GM19328 (cell line): Measurements from ENCODE around the gene AGAP1.

Source experiments
- ATAC-seq: cut with Tn5 transposase; IDR thresholded peaks from one replicate; pipeline ENCODE4 v1.9.1; 2021; ENCODE audit warnings: mild to moderate bottlenecking, moderate library complexity; ENCODE audit not compliant: unreplicated experiment

Gene AGAP1

DNA sequence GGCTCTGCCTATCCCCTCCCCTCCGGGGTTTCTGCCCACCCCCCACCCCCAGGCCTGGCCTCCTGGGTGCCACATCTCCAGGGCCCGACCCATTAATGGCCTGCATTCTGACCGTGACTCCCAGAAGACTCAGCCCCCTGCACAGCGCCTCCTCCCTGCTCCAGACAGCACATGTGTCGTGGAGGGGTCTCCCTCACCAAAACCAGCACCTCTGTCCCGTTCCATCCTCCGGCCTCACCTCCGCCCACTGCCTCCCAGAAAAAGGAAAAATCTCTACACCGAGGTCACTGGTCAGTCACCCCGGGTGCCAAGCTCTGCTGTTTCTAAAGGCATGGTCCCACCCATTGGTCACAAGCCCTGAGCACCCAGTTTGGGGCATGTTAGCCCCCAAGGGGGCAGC lies 609.1 kb downstream of the AGAP1 start:
- ATAC-seq = no peak

- no peak for ATAC-seq
Observed at GRCh38 chr2:236103981-236104380, 610.1 kb downstream of the AGAP1 start.

DNA sequence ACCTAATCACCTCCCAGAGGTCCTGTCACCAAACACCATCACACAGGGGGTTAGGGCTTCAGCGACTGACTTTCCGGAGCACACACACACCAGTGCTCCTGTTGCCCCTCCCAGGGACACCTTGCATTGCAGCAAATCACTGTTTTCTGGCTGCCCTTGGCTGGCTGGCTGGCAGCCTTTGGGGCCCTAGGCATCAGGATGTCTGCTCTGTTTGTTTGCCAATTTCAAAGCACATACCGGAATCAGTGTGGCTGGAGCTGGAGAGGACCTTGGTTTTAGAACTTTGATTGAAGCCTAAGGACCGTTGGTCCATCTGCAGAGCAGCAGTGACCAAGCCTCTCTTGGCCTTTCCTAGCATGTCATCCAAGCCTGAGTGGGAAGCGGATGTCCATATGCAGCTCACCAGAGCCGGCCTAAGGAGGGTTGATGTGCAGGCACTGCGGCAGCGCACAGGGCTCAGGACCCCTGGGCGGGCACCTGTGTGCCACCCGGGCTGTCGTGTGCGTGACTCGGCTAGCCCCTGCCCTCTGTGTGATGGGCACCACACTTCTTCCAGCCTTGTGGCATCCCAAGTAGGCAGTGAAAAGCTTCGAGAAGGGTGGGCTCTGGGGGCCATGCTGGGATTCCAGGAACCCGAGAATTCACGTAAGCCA lies 612.2 kb downstream of the AGAP1 start:
- ATAC-seq = no peak

- no peak for ATAC-seq
Observed at GRCh38 chr2:236106761-236107160, 612.9 kb downstream of the AGAP1 start.

DNA sequence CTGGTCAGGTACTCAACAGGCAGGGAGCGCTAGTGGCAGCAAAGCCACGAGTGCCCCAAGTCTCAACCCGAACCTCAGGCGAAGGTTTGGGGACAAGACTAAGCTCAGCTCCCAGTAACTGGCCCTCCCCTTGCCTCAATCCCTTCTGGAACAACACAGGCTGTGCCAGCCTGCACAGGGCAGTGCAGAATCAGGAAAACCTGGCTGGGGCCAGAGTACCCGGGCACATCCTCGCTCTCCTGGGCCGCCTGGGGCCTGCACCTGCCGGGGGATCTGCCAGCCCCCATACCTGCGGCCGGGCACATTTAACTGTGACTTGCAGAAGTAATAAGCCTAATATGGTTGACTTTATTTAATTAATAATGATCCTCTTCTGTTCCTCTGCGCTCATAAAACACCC lies 613.7 kb downstream of the AGAP1 start:
- no peak for ATAC-seq

DNA sequence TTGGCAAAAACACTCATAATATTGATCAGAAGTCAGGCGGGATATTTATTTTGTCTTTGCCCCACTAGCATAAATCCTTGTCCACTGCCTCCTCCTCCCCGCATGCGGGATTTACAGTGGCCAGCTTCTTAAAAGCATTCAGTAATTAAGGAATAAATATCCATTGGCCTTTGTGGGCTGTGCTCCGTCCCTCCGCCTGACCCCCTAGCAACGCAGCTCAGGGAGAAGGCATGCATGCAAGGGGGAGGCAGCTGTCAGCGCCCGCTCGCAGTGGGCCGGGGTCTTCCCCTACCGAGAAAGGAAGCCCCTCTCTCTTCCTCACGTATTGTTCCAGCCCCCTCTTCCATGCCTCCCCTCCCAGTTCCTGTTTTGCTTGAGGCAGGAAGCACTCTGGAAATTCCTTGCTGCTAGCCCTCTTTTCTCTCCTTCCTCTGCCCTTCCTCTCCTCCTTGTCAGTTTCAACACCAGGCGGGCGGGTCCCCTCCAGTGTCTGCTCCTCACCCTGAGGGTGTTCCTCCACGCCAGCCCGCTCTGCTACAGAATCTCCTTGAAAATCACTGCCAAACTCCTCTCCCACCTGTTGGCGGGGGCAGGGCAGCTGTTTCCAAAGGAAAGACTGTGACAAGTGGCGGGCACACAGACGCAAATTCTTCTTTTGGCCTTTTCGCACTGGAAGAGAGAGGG lies 614.2 kb downstream of the AGAP1 start:
- ATAC-seq = no peak

DNA sequence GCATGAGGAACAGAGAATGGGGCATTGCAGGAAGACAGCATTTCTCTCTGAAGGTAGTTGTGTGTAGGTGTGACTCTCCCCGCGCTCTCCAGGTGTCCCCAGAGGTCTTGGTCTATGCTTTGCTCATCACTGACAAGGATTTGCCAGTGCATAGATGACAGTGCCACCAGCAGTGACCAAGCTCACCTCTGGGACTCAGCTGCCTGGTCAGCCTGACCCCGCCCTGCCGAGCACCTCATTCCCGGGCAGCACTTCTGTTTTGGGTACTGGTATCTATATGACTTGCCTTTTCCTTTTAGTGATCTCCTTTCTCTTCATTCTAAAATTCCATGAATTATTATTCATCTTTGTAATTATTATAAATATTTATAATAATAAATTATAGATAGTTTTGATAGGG lies 615.2 kb downstream of the AGAP1 start:
- ATAC-seq = no peak

DNA sequence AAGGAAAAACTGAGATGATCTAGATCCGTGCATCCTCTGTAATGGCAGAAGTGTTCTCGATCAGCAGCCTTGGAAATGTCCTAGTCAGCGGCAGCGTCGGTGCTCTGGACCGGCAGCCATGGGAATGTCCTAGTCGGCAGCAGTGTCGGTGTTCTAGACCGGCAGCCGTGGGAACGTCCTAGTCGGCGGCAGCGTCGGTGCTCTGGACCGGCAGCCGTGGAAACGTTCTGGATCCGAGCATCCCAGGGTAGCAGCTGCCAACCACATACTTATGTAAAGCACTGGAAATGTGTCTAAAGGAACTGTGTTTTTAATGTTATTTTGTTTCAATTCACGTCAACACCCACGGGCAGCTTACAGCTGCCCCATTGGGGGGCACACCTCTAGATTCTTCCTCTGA lies 615.6 kb downstream of the AGAP1 start:
- ATAC-seq = no peak

DNA sequence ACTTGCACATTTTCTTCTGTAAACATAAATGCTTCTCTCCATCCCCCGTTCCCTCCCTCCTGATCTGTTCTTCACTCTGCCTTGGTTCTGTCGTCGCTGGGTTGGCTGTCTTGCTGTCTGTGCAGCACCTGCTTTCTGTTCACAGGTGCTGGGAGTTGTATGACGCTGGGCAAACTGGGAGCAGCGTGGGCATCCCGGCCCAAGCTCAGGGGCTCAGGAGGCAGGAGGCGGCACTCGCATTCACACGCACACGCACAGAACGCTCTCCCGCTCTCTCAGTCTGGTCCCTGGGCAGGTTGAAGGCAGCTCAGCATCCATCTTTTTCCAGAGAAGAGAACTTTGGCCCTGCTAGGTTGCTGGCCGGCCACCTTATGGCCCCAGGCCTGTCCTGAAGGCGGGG lies 618.6 kb downstream of the AGAP1 start:
- no peak for ATAC-seq

- no peak for ATAC-seq
Observed at GRCh38 chr2:236113425-236113824, 619.6 kb downstream of the AGAP1 start.

DNA sequence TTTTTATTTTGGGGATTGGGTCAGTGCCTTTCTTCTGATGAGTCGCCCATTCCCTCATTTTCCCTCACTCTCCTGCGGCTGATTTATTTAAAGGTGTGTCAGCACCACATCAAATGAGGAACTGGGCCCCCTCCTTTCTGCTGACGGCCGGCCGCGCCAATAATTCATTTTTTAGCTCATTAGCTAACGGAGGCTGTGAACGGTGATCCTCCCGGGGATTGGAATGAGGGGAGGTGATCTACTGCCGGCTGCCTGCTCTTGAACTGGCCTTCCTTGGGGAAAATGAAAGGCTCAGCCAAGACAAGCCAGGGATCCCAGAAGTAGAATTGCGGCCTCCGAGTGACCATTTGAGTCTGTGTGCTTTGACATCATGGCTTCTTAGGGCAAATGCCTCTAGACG lies 620.1 kb downstream of the AGAP1 start:
- ATAC-seq = no peak

- no peak for ATAC-seq
Observed at GRCh38 chr2:236114959-236115358, 621.1 kb downstream of the AGAP1 start.

- ATAC-seq = no peak
Observed at GRCh38 chr2:236117401-236117800, 623.6 kb downstream of the AGAP1 start.

GRCh38 chr2:236117861-236118269 lies 624.0 kb downstream of the AGAP1 start:
- no peak for ATAC-seq

GRCh38 chr2:236119003-236119402 lies 625.2 kb downstream of the AGAP1 start:
- ATAC-seq = no peak

DNA sequence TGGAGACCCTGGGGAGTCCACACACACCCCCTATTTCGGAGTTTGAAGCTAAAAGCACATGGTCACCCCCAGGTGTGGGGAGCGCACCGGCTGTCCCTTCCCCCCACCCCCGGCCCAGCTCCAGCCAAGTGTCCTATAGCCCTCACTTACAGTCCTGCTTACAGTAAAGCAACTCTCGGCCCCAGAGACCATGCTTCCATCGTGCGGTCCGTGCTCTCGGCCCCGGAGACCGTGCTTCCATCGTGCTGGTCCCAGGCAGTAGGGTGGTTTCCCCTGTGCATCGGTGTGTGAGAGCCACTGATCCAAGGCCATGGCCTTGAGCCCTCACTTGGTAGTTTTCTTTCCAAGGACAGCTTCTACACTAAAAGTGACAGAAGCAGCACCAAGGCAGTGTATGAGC lies 625.6 kb downstream of the AGAP1 start:
- ATAC-seq = no peak

DNA sequence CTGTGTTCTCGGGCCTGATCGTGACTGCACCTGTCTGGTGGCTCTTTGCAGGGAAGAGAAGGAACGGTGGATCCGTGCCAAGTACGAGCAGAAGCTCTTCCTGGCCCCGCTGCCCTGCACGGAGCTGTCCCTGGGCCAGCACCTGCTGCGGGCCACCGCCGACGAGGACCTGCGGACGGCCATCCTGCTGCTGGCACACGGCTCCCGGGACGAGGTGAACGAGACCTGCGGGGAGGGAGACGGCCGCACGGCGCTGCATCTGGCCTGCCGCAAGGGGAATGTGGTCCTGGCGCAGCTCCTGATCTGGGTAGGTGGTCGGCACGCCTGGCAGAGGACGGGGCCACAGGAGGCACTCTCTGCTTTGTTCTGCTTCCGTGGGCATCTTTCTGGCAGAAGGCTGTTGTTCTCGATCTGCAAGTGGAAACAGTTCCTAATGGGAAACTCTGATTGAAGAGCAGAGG lies 626.3 kb downstream of the AGAP1 start:
- ATAC-seq = no peak

GRCh38 chr2:236120829-236121228 lies 627.0 kb downstream of the AGAP1 start:
- ATAC-seq = no peak

- no peak for ATAC-seq
Observed at GRCh38 chr2:236121546-236121945, 627.7 kb downstream of the AGAP1 start.

GRCh38 chr2:236122236-236122635 lies 628.4 kb downstream of the AGAP1 start:
- ATAC-seq = no peak

GRCh38 chr2:236123716-236124115 lies 629.9 kb downstream of the AGAP1 start:
- ATAC-seq = no peak

GRCh38 chr2:236124182-236124893 lies 630.5 kb downstream of the AGAP1 start:
- ATAC-seq = no peak
